Left ventricle myocardium inferior (tissue), 1 donor: Measurements from ENCODE around the gene ADAM12. TPM values are rescaled to one million over a fixed set of nuclear protein-coding genes. Genes with fewer than 3 reads are reported as not detected.
A peak's percentile ranks its signal among the peaks of the same experiment; 100 is the strongest.

Experiments used
- DNase-seq: peaks from one replicate; pipeline ENCODE4 v3.0.0-alpha.2; 2020
- H3K27ac ChIP-seq: fragments of 200-600 bp; replicated peaks from 2 replicates; pipeline ENCODE4 v1.8.0; 2021
- H3K27me3 ChIP-seq: fragments of 200-600 bp; 2 replicates; pipeline ENCODE4 v1.8.0; 2021; ENCODE audit warnings: low read depth
- H3K36me3 ChIP-seq: fragments of 200-600 bp; 2 replicates; pipeline ENCODE4 v1.8.0; 2021
- H3K4me1 ChIP-seq: fragments of 200-600 bp; 2 replicates; pipeline ENCODE4 v1.8.0; 2021
- H3K4me3 ChIP-seq: fragments of 200-600 bp; 2 replicates; pipeline ENCODE4 v1.8.0; 2021; ENCODE audit warnings: mild to moderate bottlenecking, moderate library complexity
- H3K9me3 ChIP-seq: fragments of 200-600 bp; replicated peaks from 2 replicates; pipeline ENCODE4 v1.8.0; 2021
- intact Hi-C: fragments of 100-400 bp; cut with micrococcal nuclease; formaldehyde crosslinking; loops from one replicate; pipeline ENCODE4 v1.11.0; 2022
- total RNA-seq: library from RNA; stranded (reverse); fragmentation: NEBNext Ultra II Directional; extraction: Animal tissue kit (Norgen Biotek cat#: 25700); gene quantifications from one replicate; pipeline ENCODE4 v1.2.1, GENCODE V29; 2021
- TF ChIP-seq, protein P1 (sequence below): fragments of 200-600 bp; IDR thresholded peaks from 2 replicates; pipeline ENCODE4 v1.8.0; 2021; ENCODE audit warnings: antibody characterized with exemption, mild to moderate bottlenecking, borderline replicate concordance
- donor health status: DM: no; HTN: yes; CAD: no; lungs with severe emphysema.

ADAM12 gene
- total RNA-seq, 1 donor from 2014 or later, result 0.27 TPM

DNA sequence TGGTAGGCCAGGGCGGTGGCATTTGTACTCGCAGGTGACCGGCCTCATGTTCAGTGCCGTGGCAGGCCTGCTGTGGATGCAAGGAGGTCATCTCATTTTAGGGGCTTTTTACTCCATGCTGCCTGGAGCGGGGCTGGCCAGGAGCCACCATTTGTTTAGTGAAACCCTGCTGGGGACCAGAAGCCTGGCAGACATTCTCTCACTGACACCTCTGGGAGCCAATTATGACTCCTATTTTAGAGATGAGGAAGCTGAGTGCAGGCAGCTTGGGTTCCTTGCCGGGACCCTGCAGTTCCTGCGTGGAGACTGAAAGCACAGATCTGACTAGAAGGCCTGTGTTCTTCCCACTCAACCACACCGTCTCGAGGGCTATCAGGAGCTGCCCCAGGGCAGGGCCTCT lies 305.3 kb downstream of the ADAM12 start:
- Histone ChIP-seq H3K27ac (no peak overlapping the region), H3K4me1 (no peaks in the 10 kb centered on the region), H3K9me3 (no peaks in the 10 kb centered on the region), H3K27me3 (peaks cover 37% of the 10 kb centered on the region), H3K4me3 (no peak overlapping the region), H3K36me3 (no peaks in the 10 kb centered on the region)
- intact Hi-C loops, result no loop called here
- TF ChIP-seq, protein P1, sequence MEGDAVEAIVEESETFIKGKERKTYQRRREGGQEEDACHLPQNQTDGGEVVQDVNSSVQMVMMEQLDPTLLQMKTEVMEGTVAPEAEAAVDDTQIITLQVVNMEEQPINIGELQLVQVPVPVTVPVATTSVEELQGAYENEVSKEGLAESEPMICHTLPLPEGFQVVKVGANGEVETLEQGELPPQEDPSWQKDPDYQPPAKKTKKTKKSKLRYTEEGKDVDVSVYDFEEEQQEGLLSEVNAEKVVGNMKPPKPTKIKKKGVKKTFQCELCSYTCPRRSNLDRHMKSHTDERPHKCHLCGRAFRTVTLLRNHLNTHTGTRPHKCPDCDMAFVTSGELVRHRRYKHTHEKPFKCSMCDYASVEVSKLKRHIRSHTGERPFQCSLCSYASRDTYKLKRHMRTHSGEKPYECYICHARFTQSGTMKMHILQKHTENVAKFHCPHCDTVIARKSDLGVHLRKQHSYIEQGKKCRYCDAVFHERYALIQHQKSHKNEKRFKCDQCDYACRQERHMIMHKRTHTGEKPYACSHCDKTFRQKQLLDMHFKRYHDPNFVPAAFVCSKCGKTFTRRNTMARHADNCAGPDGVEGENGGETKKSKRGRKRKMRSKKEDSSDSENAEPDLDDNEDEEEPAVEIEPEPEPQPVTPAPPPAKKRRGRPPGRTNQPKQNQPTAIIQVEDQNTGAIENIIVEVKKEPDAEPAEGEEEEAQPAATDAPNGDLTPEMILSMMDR, result no peak
- no peak for DNase-seq

GRCh38 chr10:126081841-126082466 lies 306.3 kb downstream of the ADAM12 start:
- TF ChIP-seq, protein P1, result no peak
- no peaks in the 10 kb centered on the region for H3K4me1 ChIP-seq
- no peak for DNase-seq
- no peaks in the 10 kb centered on the region for H3K36me3 ChIP-seq
- H3K9me3 ChIP-seq, result peaks cover 9% of the 10 kb centered on the region
- H3K27ac ChIP-seq, result no peak overlapping the region
- H3K4me3 ChIP-seq, result no peak overlapping the region
- peaks cover 42% of the 10 kb centered on the region for H3K27me3 ChIP-seq
- intact Hi-C loops, result no loop called here

GRCh38 chr10:126080879-126081411 lies 307.3 kb downstream of the ADAM12 start:
- Histone ChIP-seq H3K36me3 (no peaks in the 10 kb centered on the region), H3K4me3 (peak overlapping the region; percentile 0), H3K27ac (no peak overlapping the region), H3K27me3 (peaks cover 42% of the 10 kb centered on the region), H3K4me1 (no peaks in the 10 kb centered on the region), H3K9me3 (peaks cover 9% of the 10 kb centered on the region)
- TF ChIP-seq, protein P1, result no peak
- intact Hi-C loops, result no loop called here
- DNase-seq, result no peak

DNA sequence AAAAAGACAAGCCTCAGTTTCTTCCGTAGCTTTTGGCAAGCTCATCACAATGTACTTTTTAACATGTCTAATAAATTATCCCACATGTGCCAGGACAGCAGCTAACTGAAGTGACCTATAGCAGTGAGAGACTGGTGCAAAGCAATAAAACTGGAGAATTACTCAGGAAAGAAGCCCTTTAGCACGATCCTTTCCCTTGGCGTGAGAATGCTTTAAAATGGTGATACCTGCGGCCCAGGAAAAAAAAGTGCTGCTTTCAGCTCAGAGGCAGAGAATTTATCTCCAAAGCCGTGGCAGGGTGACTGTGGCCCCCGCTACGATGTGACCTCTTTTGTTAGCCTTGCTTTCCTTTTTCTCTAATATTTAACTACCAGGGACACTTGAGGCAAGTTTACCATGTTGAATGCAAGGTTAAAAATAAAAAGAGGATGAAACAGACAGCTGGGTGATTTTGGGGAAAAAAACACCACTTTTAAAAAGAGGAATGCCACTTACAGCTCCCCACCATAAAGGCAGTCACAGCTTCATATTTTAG lies 307.9 kb downstream of the ADAM12 start:
- intact Hi-C loops, result no loop called here
- Histone ChIP-seq H3K27me3 (peaks cover 46% of the 10 kb centered on the region), H3K9me3 (peaks cover 9% of the 10 kb centered on the region), H3K27ac (no peak overlapping the region), H3K4me3 (no peak overlapping the region), H3K4me1 (no peaks in the 10 kb centered on the region), H3K36me3 (no peaks in the 10 kb centered on the region)
- DNase-seq, result no peak
- TF ChIP-seq, protein P1, result no peak

DNA sequence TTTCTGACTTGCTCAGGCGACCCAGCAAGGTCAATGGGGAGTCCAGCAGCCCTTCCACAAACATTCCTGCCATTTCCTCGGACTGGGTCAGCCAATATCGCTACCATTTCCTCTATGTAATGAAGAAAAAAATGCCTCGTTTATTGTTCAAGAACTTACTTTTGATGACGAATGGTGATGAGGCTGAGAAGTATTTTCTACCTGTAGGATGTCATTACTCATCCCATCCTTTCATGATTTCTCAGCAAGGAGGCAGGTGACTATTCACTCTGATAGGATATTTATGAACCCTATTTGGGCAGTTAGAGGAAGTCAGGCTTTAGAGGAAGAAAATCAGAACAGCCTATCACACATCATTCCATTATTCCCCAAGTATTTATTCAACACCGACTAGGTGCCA lies 313.3 kb downstream of the ADAM12 start:
- Histone ChIP-seq H3K27me3 (peaks cover 26% of the 10 kb centered on the region), H3K9me3 (peaks cover 9% of the 10 kb centered on the region), H3K27ac (no peak overlapping the region), H3K4me3 (no peak overlapping the region), H3K36me3 (no peaks in the 10 kb centered on the region), H3K4me1 (no peaks in the 10 kb centered on the region)
- intact Hi-C loops, result no loop called here
- DNase-seq, result no peak
- TF ChIP-seq, protein P1, result no peak
